Measurements from ENCODE around the gene AACS.

DNA sequence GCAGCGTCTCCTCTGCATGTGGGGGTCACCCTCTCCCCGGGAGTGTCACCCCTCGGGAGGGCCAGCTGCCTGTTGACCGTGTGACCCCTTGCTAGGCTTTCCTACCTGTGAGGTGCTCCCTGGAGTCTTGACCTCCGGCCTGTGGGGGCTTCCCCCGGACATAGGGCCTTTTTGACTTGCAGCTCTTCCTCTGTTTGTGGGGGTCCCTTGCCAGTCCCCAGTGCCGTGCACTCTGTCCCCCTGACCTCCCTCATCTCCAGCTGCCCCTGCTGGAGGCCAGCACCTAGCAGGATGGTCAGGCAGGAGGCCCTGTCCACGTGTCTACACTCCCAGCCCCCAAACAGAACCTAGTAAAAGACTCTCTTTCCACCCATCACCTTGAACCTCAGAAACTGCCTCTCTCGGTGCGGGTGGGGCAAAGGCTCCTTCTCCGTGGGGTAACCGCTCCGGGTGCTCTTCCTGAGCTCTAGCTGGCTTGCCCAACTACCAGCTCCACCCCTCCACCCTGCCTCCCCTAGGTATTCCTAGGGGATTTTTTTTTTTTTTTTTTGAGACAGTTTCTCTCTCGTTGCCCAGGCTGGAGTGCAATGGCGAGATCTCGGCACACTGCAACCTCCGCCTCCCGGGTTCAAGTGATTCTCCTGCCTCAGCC is 810 bp downstream of the AACS start:
- TF ChIP-seq CTCF (IDR thresholded peaks at IDR 0.05 in 2 of 3, conservative IDR thresholded peaks at IDR 0.05 in 1 of 3; ENCODE audit: control insufficient read depth in 2 of 3, extremely low read depth in 1 of 3, insufficient read depth in 1 of 3, low read depth in 3 of 3, low read length in 3 of 3) (no peak), PAX5 (IDR thresholded peaks at IDR 0.05; ENCODE audit: borderline replicate concordance, low read depth, low read length) (no peak), BHLHE40 (IDR thresholded peaks at IDR 0.05; ENCODE audit: borderline replicate concordance in 1 of 2, low read depth in 2 of 2, low read length in 1 of 2) (no peak), CBX5 (IDR thresholded peaks at IDR 0.05; ENCODE audit: low read depth) (no peak), JUNB (IDR thresholded peaks at IDR 0.05) (no peak), TCF7 (IDR thresholded peaks at IDR 0.05; ENCODE audit: borderline replicate concordance) (no peak), POLR2AphosphoS5 (IDR thresholded peaks at IDR 0.05; ENCODE audit: low read length) (no peak), CHD1 (IDR thresholded peaks at IDR 0.05; ENCODE audit: low read depth, low read length) (no peak)
- TF ChIP-seq, protein P1, sequence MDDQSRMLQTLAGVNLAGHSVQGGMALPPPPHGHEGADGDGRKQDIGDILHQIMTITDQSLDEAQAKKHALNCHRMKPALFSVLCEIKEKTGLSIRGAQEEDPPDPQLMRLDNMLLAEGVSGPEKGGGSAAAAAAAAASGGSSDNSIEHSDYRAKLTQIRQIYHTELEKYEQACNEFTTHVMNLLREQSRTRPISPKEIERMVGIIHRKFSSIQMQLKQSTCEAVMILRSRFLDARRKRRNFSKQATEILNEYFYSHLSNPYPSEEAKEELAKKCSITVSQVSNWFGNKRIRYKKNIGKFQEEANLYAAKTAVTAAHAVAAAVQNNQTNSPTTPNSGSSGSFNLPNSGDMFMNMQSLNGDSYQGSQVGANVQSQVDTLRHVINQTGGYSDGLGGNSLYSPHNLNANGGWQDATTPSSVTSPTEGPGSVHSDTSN (IDR thresholded peaks at IDR 0.05; ENCODE audit: insufficient replicate concordance, low read depth, low read length), result no peak
- TF ChIP-seq, protein P2, sequence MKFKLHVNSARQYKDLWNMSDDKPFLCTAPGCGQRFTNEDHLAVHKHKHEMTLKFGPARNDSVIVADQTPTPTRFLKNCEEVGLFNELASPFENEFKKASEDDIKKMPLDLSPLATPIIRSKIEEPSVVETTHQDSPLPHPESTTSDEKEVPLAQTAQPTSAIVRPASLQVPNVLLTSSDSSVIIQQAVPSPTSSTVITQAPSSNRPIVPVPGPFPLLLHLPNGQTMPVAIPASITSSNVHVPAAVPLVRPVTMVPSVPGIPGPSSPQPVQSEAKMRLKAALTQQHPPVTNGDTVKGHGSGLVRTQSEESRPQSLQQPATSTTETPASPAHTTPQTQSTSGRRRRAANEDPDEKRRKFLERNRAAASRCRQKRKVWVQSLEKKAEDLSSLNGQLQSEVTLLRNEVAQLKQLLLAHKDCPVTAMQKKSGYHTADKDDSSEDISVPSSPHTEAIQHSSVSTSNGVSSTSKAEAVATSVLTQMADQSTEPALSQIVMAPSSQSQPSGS (IDR thresholded peaks at IDR 0.05; ENCODE audit: low read length), result no peak
